SK-MEL-5 (cell line): ENCODE data around the gene ETV2. TPM values are rescaled to one million over a fixed set of nuclear protein-coding genes. Genes with fewer than 3 reads are reported as not detected.
"Not testable (repeated sequence)": the region's sequence is repeated elsewhere in the genome, so short reads cannot be mapped to it uniquely, and the experiment has no call there.

Source experiments
- DNase-seq: peaks from one replicate; pipeline ENCODE4 v3.0.0-alpha.2; 2016; ENCODE audit warnings: low read depth, low spot score
- in situ Hi-C: cut with HindIII; loops from 2 replicates; pipeline ENCODE4 v1.10.0; 2016; ENCODE audit warnings: low sequenced_read_pairs, high pct_unique_total_duplicates, low pct_unique_long_range_greater_than_20kb
- polyA plus RNA-seq, 2 experiments: library from polyadenylated mRNA; depleted of rRNA; stranded (reverse); fragments of >200 nt; gene quantifications; 2 replicates each; pipeline ENCODE4 v1.2.3, GENCODE V29; 2015
- total RNA-seq: library from RNA; depleted of rRNA; stranded (reverse); fragments of >200 nt; shearing (Covaris generic); gene quantifications from 2 replicates; pipeline ENCODE4 v1.2.3, GENCODE V29; 2014; rRNA removed

The ETV2 gene, protein sequence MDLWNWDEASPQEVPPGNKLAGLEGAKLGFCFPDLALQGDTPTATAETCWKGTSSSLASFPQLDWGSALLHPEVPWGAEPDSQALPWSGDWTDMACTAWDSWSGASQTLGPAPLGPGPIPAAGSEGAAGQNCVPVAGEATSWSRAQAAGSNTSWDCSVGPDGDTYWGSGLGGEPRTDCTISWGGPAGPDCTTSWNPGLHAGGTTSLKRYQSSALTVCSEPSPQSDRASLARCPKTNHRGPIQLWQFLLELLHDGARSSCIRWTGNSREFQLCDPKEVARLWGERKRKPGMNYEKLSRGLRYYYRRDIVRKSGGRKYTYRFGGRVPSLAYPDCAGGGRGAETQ
- 0.40 TPM in 1 of 2 replicates, not detected in the other for total RNA-seq
- 1.2 TPM in 2 replicates for polyA plus RNA-seq (2015; cell fraction: cytosol; rRNA removed)
- polyA plus RNA-seq (2015; cell fraction: nucleus; rRNA removed) = 1.5 TPM in 1 of 2 replicates, not detected in the other

DNA sequence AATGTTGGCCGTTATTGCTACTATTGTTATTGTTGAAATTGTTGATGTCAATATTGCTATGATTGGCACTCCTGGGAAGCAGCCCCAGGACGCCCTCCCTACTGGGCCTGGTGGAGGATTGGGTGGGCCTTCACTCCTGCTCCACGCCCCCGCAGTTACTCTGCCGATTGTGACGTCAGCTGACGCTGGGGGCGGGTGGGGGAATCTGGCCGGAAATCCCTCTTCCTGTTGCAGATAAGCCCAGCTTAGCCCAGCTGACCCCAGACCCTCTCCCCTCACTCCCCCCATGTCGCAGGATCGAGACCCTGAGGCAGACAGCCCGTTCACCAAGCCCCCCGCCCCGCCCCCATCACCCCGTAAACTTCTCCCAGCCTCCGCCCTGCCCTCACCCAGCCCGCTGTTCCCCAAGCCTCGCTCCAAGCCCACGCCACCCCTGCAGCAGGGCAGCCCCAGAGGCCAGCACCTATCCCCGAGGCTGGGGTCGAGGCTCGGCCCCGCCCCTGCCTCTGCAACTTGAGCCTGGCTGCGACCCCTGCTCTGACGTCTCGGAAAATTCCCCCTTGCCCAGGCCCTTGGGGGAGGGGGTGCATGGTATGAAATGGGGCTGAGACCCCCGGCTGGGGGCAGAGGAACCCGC lies at the start of gene ETV2:
Gene ETV2 (plus strand): TSS at position 231 of the 637 bp plus-strand sequence. CDS start 716 bp downstream, outside the sequence.
- peak; percentile 16 for DNase-seq
- in situ Hi-C loops = no loop called here

DNA sequence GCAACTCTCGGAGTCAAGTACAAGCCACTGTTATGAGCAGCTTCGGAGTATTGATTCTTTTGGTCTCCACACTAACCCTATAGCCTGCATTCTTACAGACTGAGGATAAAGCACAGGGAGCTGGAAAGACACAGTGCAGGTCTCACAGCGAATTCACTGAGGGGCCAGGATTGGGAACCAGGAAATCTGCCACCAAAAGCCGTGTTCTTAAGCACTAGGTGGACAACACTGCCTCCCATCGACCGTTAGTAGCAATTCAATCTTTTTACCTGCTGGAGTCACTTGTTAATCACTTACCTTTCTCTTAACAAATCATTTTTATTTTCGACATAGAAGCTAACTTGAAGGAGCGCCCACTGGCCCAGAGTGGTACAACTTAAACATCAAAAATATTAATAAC lies 49.3 kb upstream of the ETV2 start:
- peak; percentile 59 for DNase-seq
- in situ Hi-C loops = no loop called here

- in situ Hi-C loops, DNase-seq: not testable (repeated sequence)
These were observed 46.5 kb upstream of the ETV2 start for GRCh38 chr19:35595026-35595425.

DNA sequence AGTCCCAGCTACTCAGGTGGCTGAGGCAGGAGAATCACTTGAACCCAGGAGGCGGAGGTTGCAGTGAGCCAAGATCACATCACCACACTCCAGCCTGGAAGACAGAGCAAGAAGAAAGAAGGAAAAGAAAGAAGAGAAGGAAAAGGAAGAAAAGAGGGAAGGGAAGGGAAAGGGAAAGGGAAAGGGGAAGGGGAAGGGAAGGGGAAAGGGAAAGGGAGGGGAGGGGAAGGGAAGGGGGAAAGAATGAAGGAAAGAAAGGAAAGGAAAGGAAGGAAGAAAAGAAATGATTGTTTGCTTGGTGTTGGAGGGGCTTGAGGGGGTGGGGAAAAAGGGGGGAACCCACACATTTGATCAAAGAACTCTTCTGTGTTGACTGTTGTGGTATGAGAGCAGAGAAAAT lies 45.6 kb upstream of the ETV2 start:
- DNase-seq = no peak
- in situ Hi-C loops = no loop called here

- in situ Hi-C loops = no loop called here
- peak; percentile 54 for DNase-seq
These were observed 45.1 kb upstream of the ETV2 start for GRCh38 chr19:35596366-35596999.

DNA sequence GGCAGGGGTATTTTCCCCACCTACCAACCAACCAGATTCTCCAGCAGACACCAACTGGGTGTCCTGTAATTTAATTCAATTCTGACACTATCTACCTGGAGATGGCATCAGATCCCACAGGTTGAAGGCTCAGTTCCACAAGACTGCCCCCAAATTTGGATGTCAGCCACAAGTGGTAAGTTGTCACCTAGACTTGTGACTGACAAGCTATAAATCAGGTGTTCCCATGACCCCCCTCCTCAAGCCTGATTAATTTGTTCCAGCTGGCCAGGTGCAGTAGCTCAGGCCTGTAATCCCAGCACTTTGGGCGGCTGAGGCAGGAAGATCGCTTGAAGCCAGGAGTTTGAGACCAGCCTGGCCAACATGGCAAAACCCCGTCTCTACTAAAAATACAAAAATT lies 39.6 kb upstream of the ETV2 start:
- DNase-seq = no peak
- in situ Hi-C loops = no loop called here

GRCh38 chr19:35604436-35604835 lies 37.1 kb upstream of the ETV2 start:
- in situ Hi-C loops = not testable (repeated sequence)
- peak; percentile 18 for DNase-seq

GRCh38 chr19:35607170-35607569 lies 34.4 kb upstream of the ETV2 start:
- in situ Hi-C loops, DNase-seq: not testable (repeated sequence)

GRCh38 chr19:35607661-35608060 lies 33.9 kb upstream of the ETV2 start:
- in situ Hi-C loops = no loop called here
- DNase-seq = no peak

- in situ Hi-C loops = no loop called here
- DNase-seq = peak; percentile 27
These were observed 33.3 kb upstream of the ETV2 start for GRCh38 chr19:35608251-35608650.

DNA sequence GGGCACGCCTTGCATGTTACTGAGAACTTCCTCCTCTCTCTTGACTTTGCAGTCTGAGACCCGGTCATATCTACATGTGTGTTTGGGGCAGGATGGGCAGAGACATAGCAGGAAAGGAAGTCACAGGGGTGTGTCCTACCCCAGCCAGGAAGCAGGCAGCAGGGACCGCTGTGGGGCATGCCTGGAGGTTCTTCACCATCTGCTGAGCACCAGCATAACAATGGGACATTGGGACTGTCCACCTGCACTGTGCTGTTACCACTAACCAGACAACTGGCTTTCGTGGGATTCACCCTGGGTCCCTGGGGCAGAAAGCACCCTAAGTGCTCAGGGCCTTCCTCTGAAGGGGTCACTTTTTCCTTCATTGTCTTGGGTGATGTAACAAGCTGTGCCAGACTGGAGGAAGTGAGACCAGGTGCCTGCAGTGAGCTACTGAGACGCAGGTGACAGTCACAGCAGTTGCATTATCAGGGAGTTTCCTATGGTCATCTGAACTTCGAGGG lies 31.6 kb upstream of the ETV2 start:
- no peak for DNase-seq
- in situ Hi-C loops = no loop called here

DNA sequence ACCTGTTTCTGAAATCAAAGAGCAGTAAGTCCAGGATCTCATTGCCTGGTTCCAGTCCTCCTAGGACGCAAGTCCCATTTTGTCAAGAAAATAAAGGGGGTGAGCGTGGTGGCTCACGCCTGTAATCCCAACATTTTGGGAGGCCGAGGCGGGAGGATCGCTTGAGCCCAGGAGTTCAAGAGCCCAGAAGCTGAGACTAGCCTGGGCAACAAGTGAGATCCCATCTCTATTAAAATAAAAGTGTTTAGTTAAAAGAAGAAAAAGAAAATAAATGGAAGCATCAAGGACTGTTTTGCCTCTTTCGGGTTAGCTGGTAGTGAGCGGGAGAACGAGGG lies 29.4 kb upstream of the ETV2 start:
- DNase-seq = no peak
- in situ Hi-C loops = no loop called here

DNA sequence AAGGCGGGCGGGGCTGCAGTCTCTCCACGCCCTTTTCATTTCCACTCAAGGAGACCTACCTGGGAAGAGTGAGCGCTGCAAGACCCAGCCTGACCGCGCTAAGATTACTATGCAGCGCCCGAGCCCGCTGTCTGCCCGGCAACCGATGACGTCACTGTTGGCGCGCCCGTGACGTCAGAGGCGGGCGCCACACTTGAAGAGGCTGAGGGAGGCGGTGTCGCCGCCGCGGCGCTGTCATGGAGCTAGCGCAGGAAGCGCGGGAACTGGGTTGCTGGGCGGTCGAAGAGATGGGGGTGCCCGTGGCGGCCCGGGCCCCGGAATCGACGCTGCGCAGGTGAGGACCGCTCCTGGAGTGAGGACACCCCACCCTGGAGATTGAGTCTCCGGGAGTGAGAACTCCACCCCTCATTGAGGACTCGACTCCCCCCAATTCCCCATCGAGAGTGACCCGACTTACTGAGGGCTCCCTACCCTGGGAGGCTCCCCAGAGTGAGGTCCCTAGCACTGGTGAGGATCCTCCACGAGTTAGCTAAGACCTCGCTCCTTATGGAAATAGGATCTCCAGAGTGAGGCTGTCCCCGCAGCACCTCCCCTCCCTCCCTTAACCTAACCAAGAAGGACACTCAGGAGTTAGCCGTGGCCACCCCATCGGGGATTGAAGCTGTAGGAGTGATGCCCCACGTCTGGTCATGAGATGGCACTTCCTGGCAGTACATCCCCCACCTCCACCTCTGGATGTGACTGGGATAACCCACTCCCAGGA lies 28.8 kb upstream of the ETV2 start, which contains the start of gene HAUS5:
Gene HAUS5 (plus strand): TSS at position 177 of the 763 bp plus-strand sequence. CDS start 60 bp downstream, at position 237.
- in situ Hi-C loops = no loop called here
- peak; percentile 87 for DNase-seq

- DNase-seq = no peak
- in situ Hi-C loops = no loop called here
These were observed 28.0 kb upstream of the ETV2 start for GRCh38 chr19:35613574-35613973.

DNA sequence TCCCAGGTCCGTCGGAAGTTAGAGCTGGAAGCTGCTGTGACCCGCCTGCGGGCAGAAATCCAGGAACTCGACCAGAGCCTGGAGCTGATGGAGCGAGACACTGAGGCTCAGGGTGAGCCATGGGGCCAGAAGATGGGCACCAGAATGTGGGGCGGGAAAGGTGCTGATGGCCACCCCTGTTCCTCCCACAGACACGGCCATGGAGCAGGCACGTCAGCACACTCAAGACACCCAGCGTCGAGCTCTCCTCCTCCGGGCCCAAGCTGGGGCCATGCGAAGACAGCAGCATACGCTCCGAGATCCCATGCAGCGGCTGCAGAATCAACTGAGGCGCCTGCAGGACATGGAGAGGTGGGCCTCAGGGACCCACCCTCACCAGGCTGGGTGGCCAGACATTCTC lies 26.5 kb upstream of the ETV2 start:
- in situ Hi-C loops = no loop called here
- DNase-seq = no peak

- peak; percentile 16 for DNase-seq
- in situ Hi-C loops = no loop called here
These were observed 22.7 kb upstream of the ETV2 start for GRCh38 chr19:35618857-35619256.

DNA sequence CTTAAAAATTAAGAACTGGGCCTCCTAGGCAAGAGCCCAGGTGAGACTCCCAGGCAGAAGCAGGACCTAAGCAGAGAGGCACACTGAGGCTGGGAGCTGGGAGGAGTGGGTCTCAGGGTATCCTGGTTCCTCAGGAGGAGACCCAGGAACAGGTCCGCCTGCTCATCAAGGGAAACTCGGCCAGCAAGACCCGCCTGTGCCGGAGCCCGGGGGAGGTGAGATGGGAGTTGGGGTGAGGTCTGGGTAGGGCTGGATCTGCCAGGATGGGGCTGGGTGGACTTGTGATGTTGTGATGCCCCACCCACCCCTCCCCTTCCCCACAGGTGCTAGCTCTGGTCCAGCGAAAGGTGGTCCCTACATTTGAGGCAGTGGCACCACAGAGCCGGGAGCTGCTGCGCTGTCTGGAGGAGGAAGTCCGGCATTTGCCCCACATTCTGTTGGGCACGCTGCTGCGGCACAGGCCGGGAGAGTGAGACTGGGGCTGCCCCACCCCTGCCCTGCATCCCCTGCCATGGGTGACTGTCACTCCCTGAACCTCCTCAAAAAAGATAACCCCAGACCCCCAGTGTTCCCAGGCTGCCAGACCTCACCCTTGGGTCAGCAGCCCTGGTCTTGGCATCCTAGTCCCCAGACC lies 22.1 kb upstream of the ETV2 start:
- no peak for DNase-seq
- in situ Hi-C loops = no loop called here
